Thyroid gland (tissue), 4 donors: Measurements from ENCODE around the gene ACD. TPM values are rescaled to one million over a fixed set of nuclear protein-coding genes. Genes with fewer than 3 reads are reported as not detected.

ENCODE experiments used
- DNase-seq, 2 donors: peaks; one replicate each; pipeline ENCODE4 v3.0.0-alpha.2; 2019
- H3K27ac ChIP-seq, 3 donors: fragments of 200-600 bp; sonication (generic); 1 replicate in 2 of 3; 2 replicates in 1 of 3; pipeline ENCODE4 v1.5.1; 2016 to 2019; ENCODE audit warnings: mild to moderate bottlenecking in 1 of 3, moderate library complexity in 1 of 3
- H3K27me3 ChIP-seq: fragments of 200-600 bp; sonication (generic); one replicate; pipeline ENCODE4 v1.5.1; 2019
- H3K36me3 ChIP-seq, 2 donors: fragments of 200-600 bp; sonication (generic); one replicate each; pipeline ENCODE4 v1.5.1; 2016 to 2019
- H3K4me1 ChIP-seq, 2 donors: fragments of 200-600 bp; sonication (generic); one replicate each; pipeline ENCODE4 v1.5.1; 2017 to 2019
- H3K4me3 ChIP-seq, 3 donors: fragments of 200-600 bp; sonication (generic); replicated peaks in 1 of 3; 1 replicate in 2 of 3; 2 replicates in 1 of 3; pipeline ENCODE4 v1.5.1; 2016; ENCODE audit warnings: mild to moderate bottlenecking in 1 of 3
- H3K9me3 ChIP-seq: fragments of 200-600 bp; sonication (generic); one replicate; pipeline ENCODE4 v1.5.1; 2017
- CTCF ChIP-seq, 6 experiments: fragments of 200-600 bp in 3 of 6; fragments of 450-650 bp in 3 of 6; sonication (generic) in 3 of 6; IDR thresholded peaks; one replicate each; pipeline ENCODE4 v1.5.1; 2016 to 2019; ENCODE audit warnings: antibody characterized with exemption in 6 of 6, mild to moderate bottlenecking in 2 of 6, inconsistent platforms in 1 of 6, moderate library complexity in 1 of 6
- POLR2A ChIP-seq, 2 donors: fragments of 450-650 bp; IDR thresholded peaks; one replicate each; pipeline ENCODE4 v1.6.1; 2017; ENCODE audit warnings: antibody characterized with exemption in 2 of 2, mild to moderate bottlenecking in 2 of 2, moderate library complexity in 1 of 2
- WGBS, 2 donors: methylation state at CpG; one replicate each; pipeline ENCODE4 v1.1.5; 2017; 5-methylcytosine and 5-hydroxymethylcytosine counted together
- intact Hi-C: fragments of 100-400 bp; cut with DNase I; formaldehyde crosslinking; loops from one replicate; pipeline ENCODE4 v1.15.1; 2023
- total RNA-seq, 4 donors: library from RNA; depleted of rRNA; stranded (reverse); fragments of >200 nt; gene quantifications; one replicate each; pipeline ENCODE4 v1.2.3, GENCODE V29; 2016

Gene ACD
- total RNA-seq, 4 donors from 2014 or later, result 9.3 to 28.7 (median 21.5) TPM

GRCh38 chr16:67666032-67666551 is 6.0 kb upstream of the ACD start:
- peak overlapping the region; percentile 72 to 86 (median 85) for H3K4me3 ChIP-seq
- intact Hi-C loops, result loop anchor here (5.0 to 10.0 kb wide), 3 partner anchors 104 to 269 kb away; partner anchors contain the start of genes CTCF, CTRL and PSMB10

GRCh38 chr16:67665598-67665997 is 5.5 kb upstream of the ACD start:
- Histone ChIP-seq H3K9me3 (no peaks in the 10 kb centered on the region), H3K4me1 (peaks cover 22 to 32% of the 10 kb centered on the region in 2 donors), H3K4me3 (peak overlapping the region in 2 of 3 donors; percentile 72 to 86), H3K27me3 (no peaks in the 10 kb centered on the region), H3K27ac (no peak overlapping the region), H3K36me3 (no peaks in the 10 kb centered on the region)
- intact Hi-C loops, result loop anchor here (5.0 to 10.0 kb wide), 3 partner anchors 103 to 269 kb away; partner anchors contain the start of genes CTCF, CTRL and PSMB10
- 79% methylated on average over 5 of the region's 5 CpGs for WGBS, 2 donors
- TF ChIP-seq CTCF (IDR thresholded peaks at IDR 0.05) (no peak), POLR2A (IDR thresholded peaks at IDR 0.05) (no peak)
- DNase-seq, result no peak

More at GRCh38 chr16:67666032-67666551, 6.0 kb upstream of the ACD start:
- Histone ChIP-seq H3K27me3 (no peaks in the 10 kb centered on the region), H3K4me1 (peaks cover 21 to 30% of the 10 kb centered on the region in 2 donors), H3K9me3 (no peaks in the 10 kb centered on the region), H3K36me3 (no peaks in the 10 kb centered on the region), H3K27ac (peak overlapping the region in 2 of 3 donors; percentile 76 to 84)
- DNase-seq, result peak; percentile 46 to 57
- TF ChIP-seq POLR2A (IDR thresholded peaks at IDR 0.05), result no peak
- no peak for TF ChIP-seq CTCF (IDR thresholded peaks at IDR 0.05)
- 1 to 3% methylated on average over 16 to 31 of the region's 46 CpGs for WGBS, 2 donors

- no peak for TF ChIP-seq CTCF (IDR thresholded peaks at IDR 0.05)
- TF ChIP-seq POLR2A (IDR thresholded peaks at IDR 0.05), result no peak
- Histone ChIP-seq H3K4me3 (no peak overlapping the region), H3K27ac (no peak overlapping the region), H3K4me1 (peaks cover 22 to 32% of the 10 kb centered on the region in 2 donors), H3K27me3 (no peaks in the 10 kb centered on the region), H3K9me3 (no peaks in the 10 kb centered on the region), H3K36me3 (no peaks in the 10 kb centered on the region)
- no peak for DNase-seq
- WGBS, 2 donors, result 85 to 92% methylated on average over 7 of the region's 7 CpGs
- intact Hi-C loops, result loop anchor here (5.0 to 10.0 kb wide), 3 partner anchors 103 to 270 kb away; partner anchors contain the start of genes CTCF, CTRL and PSMB10
Observed at GRCh38 chr16:67664871-67665270, 4.8 kb upstream of the ACD start.

GRCh38 chr16:67664258-67664657 is 4.2 kb upstream of the ACD start:
- Histone ChIP-seq H3K4me3 (no peak overlapping the region), H3K9me3 (no peaks in the 10 kb centered on the region), H3K4me1 (peaks cover 28 to 37% of the 10 kb centered on the region in 2 donors), H3K27ac (no peak overlapping the region), H3K36me3 (no peaks in the 10 kb centered on the region), H3K27me3 (no peaks in the 10 kb centered on the region)
- no peak for DNase-seq
- no peak for TF ChIP-seq POLR2A (IDR thresholded peaks at IDR 0.05)
- TF ChIP-seq CTCF (IDR thresholded peaks at IDR 0.05), result no peak
- WGBS, 2 donors, result 84 to 97% methylated on average over 4 of the region's 4 CpGs
- intact Hi-C loops, result loop anchor here (10.0 kb wide), 1 partner anchor 271 kb away; the partner anchor contains the start of genes CTRL and PSMB10

GRCh38 chr16:67663877-67664222 is 3.8 kb upstream of the ACD start:
- TF ChIP-seq CTCF (IDR thresholded peaks at IDR 0.05) (no peak), POLR2A (IDR thresholded peaks at IDR 0.05) (no peak)
- peaks cover 30 to 40% of the 10 kb centered on the region in 2 donors for H3K4me1 ChIP-seq
- H3K9me3 ChIP-seq, result no peaks in the 10 kb centered on the region
- no peaks in the 10 kb centered on the region for H3K36me3 ChIP-seq
- no peak for DNase-seq
- no peaks in the 10 kb centered on the region for H3K27me3 ChIP-seq
- no peak overlapping the region for H3K27ac ChIP-seq
- intact Hi-C loops, result loop anchor here (10.0 kb wide), 1 partner anchor 271 kb away; the partner anchor contains the start of genes CTRL and PSMB10
- WGBS, 2 donors, result 89 to 94% methylated on average over 3 to 6 of the region's 6 CpGs
- no peak overlapping the region for H3K4me3 ChIP-seq
